ENCODE results near the gene SERPING1.
"Not testable (repeated sequence)": the region's sequence is repeated elsewhere in the genome, so short reads cannot be mapped to it uniquely, and the experiment has no call there.

SERPING1 gene

GRCh38 chr11:57647372-57647771 is 49.9 kb downstream of the SERPING1 start:
- no peak for TF ChIP-seq CTCF (IDR thresholded peaks at IDR 0.05; ENCODE audit: borderline replicate concordance, insufficient read depth, low read depth, low read length)
- no peak overlapping the region for H3K4me3 ChIP-seq (ENCODE audit: low read depth, low read length)

- no peak overlapping the region for H3K4me3 ChIP-seq (ENCODE audit: low read depth, low read length)
Observed at GRCh38 chr11:57647960-57648800, 50.7 kb downstream of the SERPING1 start.

GRCh38 chr11:57648801-57649735 is 51.6 kb downstream of the SERPING1 start:
- no peak overlapping the region for H3K4me3 ChIP-seq (ENCODE audit: low read depth, low read length)
- no peak for TF ChIP-seq CTCF (IDR thresholded peaks at IDR 0.05; ENCODE audit: borderline replicate concordance, insufficient read depth, low read depth, low read length)

More at GRCh38 chr11:57647960-57648800, 50.7 kb downstream of the SERPING1 start:
- TF ChIP-seq CTCF (IDR thresholded peaks at IDR 0.05; ENCODE audit: borderline replicate concordance, insufficient read depth, low read depth, low read length), result no peak

GRCh38 chr11:57649826-57650738 is 52.6 kb downstream of the SERPING1 start, which contains the start of gene YPEL4:
TSS of gene YPEL4 (minus strand) at chr11:57649912. CDS start at chr11:57647107, 2,805 bp downstream.
- no peak within 1 kb of the TSS for H3K4me3 ChIP-seq (ENCODE audit: low read depth, low read length)
- TF ChIP-seq CTCF (IDR thresholded peaks at IDR 0.05; ENCODE audit: borderline replicate concordance, insufficient read depth, low read depth, low read length), result no peak

GRCh38 chr11:57650739-57651090 is 53.2 kb downstream of the SERPING1 start:
- TF ChIP-seq CTCF (IDR thresholded peaks at IDR 0.05; ENCODE audit: borderline replicate concordance, insufficient read depth, low read depth, low read length), result no peak
- H3K4me3 ChIP-seq (ENCODE audit: low read depth, low read length), result no peak overlapping the region

GRCh38 chr11:57651408-57651807 is 53.9 kb downstream of the SERPING1 start:
- no peak overlapping the region for H3K4me3 ChIP-seq (ENCODE audit: low read depth, low read length)
- TF ChIP-seq CTCF (IDR thresholded peaks at IDR 0.05; ENCODE audit: borderline replicate concordance, insufficient read depth, low read depth, low read length), result no peak

GRCh38 chr11:57652230-57652629 is 54.7 kb downstream of the SERPING1 start:
- not testable (repeated sequence) for H3K4me3 ChIP-seq (ENCODE audit: low read depth, low read length)
